IMR-90 (cell line): Measurements from ENCODE around the gene C19orf85. TPM values are rescaled to one million over a fixed set of nuclear protein-coding genes. Genes with fewer than 3 reads are reported as not detected.

Experiments used
- ATAC-seq: fragments of 200-7000 bp; cut with Tn5 transposase; 2 replicates; pipeline ENCODE4 v1.9.1; 2020; ENCODE audit warnings: low read depth, mild to moderate bottlenecking, moderate library complexity
- BruUV-seq: library from RNA; stranded (reverse); fragments of 400-500 nt; replicated peaks from 2 replicates; lab custom pipeline; 2021; lab: Mats Ljungman, UMichigan
- CTCF ChIA-PET: fragments of 300-600 bp; formaldehyde crosslinking; extraction: SDS; loops from one replicate; lab custom pipeline; 2021; ENCODE audit warnings: antibody characterized with exemption; lab: Yijun Ruan, JAX
- POLR2A ChIA-PET: fragments of 300-600 bp; sonication (Branson Sonifier 250); formaldehyde crosslinking; loops from one replicate; lab custom pipeline; 2022; ENCODE audit warnings: antibody characterized with exemption; ENCODE audit not compliant: unreplicated experiment; lab: Charles Lee
- DNase-seq: peaks from one replicate; pipeline ENCODE4 v3.0.0; 2013
- H2AFZ ChIP-seq: replicated peaks from 2 replicates; pipeline ENCODE3; 2013; ENCODE audit warnings: low read length, mild to moderate bottlenecking; ENCODE audit not compliant: poor library complexity
- H2AK5ac ChIP-seq: 2 replicates; pipeline ENCODE4 v1.6.1; 2013; ENCODE audit warnings: low read depth, low read length, inconsistent platforms
- H2AK9ac ChIP-seq: replicated peaks from 2 replicates; pipeline ENCODE3; 2013; ENCODE audit warnings: mild to moderate bottlenecking, low read depth, low read length, moderate library complexity; ENCODE audit not compliant: poor library complexity
- H2BK120ac ChIP-seq: 2 replicates; pipeline ENCODE4 v1.6.1; 2013; ENCODE audit warnings: low read depth, low read length, inconsistent platforms
- H2BK15ac ChIP-seq: 3 replicates; pipeline ENCODE4 v1.6.1; 2013; ENCODE audit warnings: low read depth, low read length, inconsistent platforms
- H2BK20ac ChIP-seq: 2 replicates; pipeline ENCODE4 v1.6.1; 2013; ENCODE audit warnings: low read depth, mild to moderate bottlenecking, inconsistent platforms, low read length, moderate library complexity
- H2BK5ac ChIP-seq: 2 replicates; pipeline ENCODE4 v1.6.1; 2013; ENCODE audit warnings: mild to moderate bottlenecking, low read depth, low read length, inconsistent platforms; ENCODE audit not compliant: poor library complexity, severe bottlenecking
- H3K14ac ChIP-seq: replicated peaks from 2 replicates; pipeline ENCODE4 v1.6.1; 2013; ENCODE audit warnings: low read depth, low read length, inconsistent platforms
- H3K18ac ChIP-seq: 2 replicates; pipeline ENCODE4 v1.6.1; 2013; ENCODE audit warnings: low read depth, low read length, control low read depth
- H3K23ac ChIP-seq: 2 replicates; pipeline ENCODE4 v1.6.1; 2013; ENCODE audit warnings: low read depth, low read length, inconsistent platforms
- H3K27ac ChIP-seq: 2 replicates; pipeline ENCODE4 v1.5.1; 2013; ENCODE audit warnings: mild to moderate bottlenecking, control low read depth, low read length; ENCODE audit not compliant: insufficient read depth
- H3K27me3 ChIP-seq: 2 replicates; pipeline ENCODE4 v1.6.1; 2013; ENCODE audit warnings: low read length; ENCODE audit not compliant: control insufficient read depth, insufficient read depth
- H3K36me3 ChIP-seq: 2 replicates; pipeline ENCODE4 v1.6.1; 2013; ENCODE audit warnings: low read length, mixed read lengths; ENCODE audit not compliant: control insufficient read depth, insufficient read depth
- H3K4ac ChIP-seq: 2 replicates; pipeline ENCODE4 v1.6.1; 2013; ENCODE audit warnings: low read depth, low read length, inconsistent platforms
- H3K4me1 ChIP-seq: 2 replicates; pipeline ENCODE4 v1.6.1; 2013; ENCODE audit warnings: low read length, mixed read lengths; ENCODE audit not compliant: control insufficient read depth, insufficient read depth
- H3K4me2 ChIP-seq: 2 replicates; pipeline ENCODE4 v1.6.1; 2013; ENCODE audit warnings: low read depth, mild to moderate bottlenecking, control low read depth, low read length, moderate library complexity
- H3K4me3 ChIP-seq: 2 replicates; pipeline ENCODE4 v1.5.1; 2013; ENCODE audit warnings: low read depth, mild to moderate bottlenecking, control low read depth, low read length, moderate library complexity; ENCODE audit not compliant: insufficient read depth
- H3K56ac ChIP-seq: 2 replicates; pipeline ENCODE4 v1.6.1; 2013; ENCODE audit warnings: low read length, inconsistent platforms; ENCODE audit not compliant: insufficient read depth; ENCODE audit errors: extremely low read depth
- H3K79me1 ChIP-seq, 2 experiments: 2 replicates each; pipeline ENCODE4 v1.6.1; 2013; ENCODE audit warnings: low read length in 2 of 2, inconsistent platforms in 1 of 2, low read depth in 1 of 2
- H3K9ac ChIP-seq: 2 replicates; pipeline ENCODE4 v1.6.1; 2013; ENCODE audit warnings: low read depth, low read length, control low read depth
- H3K9me1 ChIP-seq: 2 replicates; pipeline ENCODE4 v1.6.1; 2013; ENCODE audit warnings: low read length, inconsistent platforms; ENCODE audit not compliant: insufficient read depth
- H3K9me3 ChIP-seq: 2 replicates; pipeline ENCODE4 v1.6.1; 2013; ENCODE audit warnings: low read length; ENCODE audit not compliant: control insufficient read depth, insufficient read depth
- H4K20me1 ChIP-seq: 2 replicates; pipeline ENCODE4 v1.6.1; 2013; ENCODE audit warnings: low read length, inconsistent platforms; ENCODE audit not compliant: insufficient read depth
- H4K5ac ChIP-seq: 2 replicates; pipeline ENCODE4 v1.6.1; 2013; ENCODE audit warnings: mild to moderate bottlenecking, low read depth, low read length, control low read depth
- H4K8ac ChIP-seq, 2 experiments: 2 replicates each; pipeline ENCODE4 v1.6.1; 2013; ENCODE audit warnings: low read depth in 2 of 2, low read length in 2 of 2, control low read depth in 1 of 2, inconsistent platforms in 1 of 2
- H4K91ac ChIP-seq: 2 replicates; pipeline ENCODE4 v1.6.1; 2013; ENCODE audit warnings: low read depth, low read length, inconsistent platforms; ENCODE audit not compliant: insufficient read depth
- CHD1 ChIP-seq: IDR thresholded peaks from 2 replicates; pipeline ENCODE4 v1.6.1; 2012; ENCODE audit warnings: low read depth, low read length, improper control_type of control experiment
- RAD21 ChIP-seq: IDR thresholded peaks from 2 replicates; pipeline ENCODE4 v1.6.1; 2012; ENCODE audit warnings: low read length, improper control_type of control experiment
- RCOR1 ChIP-seq: IDR thresholded peaks from 2 replicates; pipeline ENCODE4 v1.6.1; 2012; ENCODE audit warnings: mild to moderate bottlenecking, low read length, improper control_type of control experiment; ENCODE audit not compliant: insufficient replicate concordance
- whole genome bisulfite sequencing, 2 experiments: methylation state at CpG; one replicate each; pipeline versions ENCODE4 v1.1.5 to v1.1.7; 2013; ENCODE audit warnings: missing lambda C conversion rate in 2 of 2; ENCODE audit not compliant: insufficient read length in 1 of 2; ENCODE audit errors: extremely low coverage in 2 of 2; 5-methylcytosine and 5-hydroxymethylcytosine counted together
- dilution Hi-C: fragments of 300-500 bp; cut with HindIII; formaldehyde crosslinking; loops from one replicate; pipeline ENCODE4 v1.14.3; 2018; ENCODE audit warnings: low sequenced_read_pairs; ENCODE audit not compliant: unreplicated experiment
- in situ Hi-C: fragments of 300-500 bp; cut with MboI; formaldehyde crosslinking; loops from 3 replicates; pipeline ENCODE4 v1.14.3; 2019; ENCODE audit warnings: low sequenced_read_pairs, inconsistent platforms, mixed read lengths
- intact Hi-C: fragments of 100-400 bp; cut with micrococcal nuclease; formaldehyde crosslinking; loops from 2 replicates; pipeline ENCODE4 v1.10.0; 2022
- polyA plus RNA-seq, 3 experiments: library from polyadenylated mRNA; depleted of rRNA; stranded (reverse); fragments of >200 nt; gene quantifications; 2 replicates each; pipeline ENCODE4 v1.2.3, GENCODE V29; 2012; ENCODE audit warnings: low replicate concordance in 1 of 3
- total RNA-seq: library from RNA; depleted of rRNA; stranded (reverse); fragments of >200 nt; gene quantifications from 2 replicates; pipeline ENCODE4 v1.2.3, GENCODE V29; 2012

C19orf85 gene
- total and polyA plus RNA-seq, 2 of the 4 experiments (the other 2 are of a cell fraction) = not detected

DNA sequence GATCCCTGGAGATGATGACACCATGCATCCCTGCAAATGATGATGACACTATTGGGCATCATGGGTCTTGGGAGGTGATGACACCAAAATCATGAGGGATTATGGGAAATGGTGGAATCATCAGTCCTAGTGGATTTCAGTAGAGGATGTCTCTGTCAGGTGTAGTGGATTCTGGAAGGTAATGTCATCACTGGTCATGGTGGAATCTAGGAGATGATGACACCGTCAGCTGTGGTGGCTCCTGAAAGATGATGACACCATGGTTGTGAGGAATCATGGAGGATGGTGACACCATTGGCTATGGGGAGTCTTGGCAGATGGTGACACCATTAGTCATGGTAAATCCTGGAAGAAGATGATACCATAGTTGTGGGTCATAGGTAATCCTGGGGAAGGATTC is 33.4 kb downstream of the C19orf85 start:
- Histone ChIP-seq H2BK120ac (no peak overlapping the region), H4K20me1 (no peaks in the 10 kb centered on the region; the same call in 1 of the 2 replicates), H3K4ac (no peak overlapping the region), H3K4me1 (no peaks in the 10 kb centered on the region), H3K4me3 (no peak overlapping the region), H2BK5ac (no peak overlapping the region), H4K5ac (no peak overlapping the region), H3K9me3 (peaks cover 3% of the 10 kb centered on the region), H3K23ac (no peak overlapping the region), H3K18ac (no peak overlapping the region), H2BK15ac (no peak overlapping the region), H3K14ac (no peak overlapping the region), H3K9me1 (peaks cover 11% of the 10 kb centered on the region; the same call in 1 of the 2 replicates), H3K56ac (no peak overlapping the region), H4K91ac (no peak overlapping the region), H3K79me1 (no peaks in the 10 kb centered on the region), H3K4me2 (no peak overlapping the region), H4K8ac (no peak overlapping the region), H2AFZ (no peak overlapping the region), H3K9ac (no peak overlapping the region), H2AK5ac (no peak overlapping the region), H3K27ac (no peak overlapping the region), H2BK20ac (no peak overlapping the region), H2AK9ac (no peak overlapping the region), H3K27me3 (peaks cover 21% of the 10 kb centered on the region), H3K36me3 (no peaks in the 10 kb centered on the region)
- intact Hi-C loops = no loop called here
- ATAC-seq (no peak), DNase-seq (no peak)
- ChIA-PET CTCF (no interaction called here), POLR2A (no interaction called here)
- BruUV-seq = no TSS peak
- dilution Hi-C loops = no loop called here
- TF ChIP-seq RAD21 (no peak), CHD1 (no peak), RCOR1 (no peak)
- 67% methylated on average over 1 of the region's 1 CpG; no CpG with 5 or more reads in 1 of the 2 experiments for WGBS, 2 experiments
- in situ Hi-C loops = no loop called here
